Neural cell (in vitro differentiated cells): ENCODE measurements around the gene L2HGDH. TPM values are rescaled to one million over a fixed set of nuclear protein-coding genes. Genes with fewer than 3 reads are reported as not detected.

Source experiments
- H2AFZ ChIP-seq: fragments of 200-600, 300-800 bp; sonication (generic), shearing (Covaris generic); 2 replicates; pipeline ENCODE4 v1.6.0; 2014; ENCODE audit warnings: low read depth, mild to moderate bottlenecking, antibody characterized with exemption, low read length, moderate library complexity
- H3F3A ChIP-seq: fragments of 200-600 bp; shearing (Covaris generic); 2 replicates; pipeline ENCODE4 v1.6.1; 2016; ENCODE audit warnings: mild to moderate bottlenecking, moderate library complexity, mixed read lengths, antibody characterized with exemption, low read length; ENCODE audit not compliant: insufficient read depth, poor library complexity, severe bottlenecking
- H3K27ac ChIP-seq: fragments of 200-600, 300-800 bp; sonication (generic), shearing (Covaris generic); 2 replicates; pipeline ENCODE4 v1.5.1; 2014; ENCODE audit warnings: mild to moderate bottlenecking, low read length, moderate library complexity
- H3K27me3 ChIP-seq: fragments of 300-800, 200-600 bp; sonication (generic), shearing (Covaris generic); 2 replicates; pipeline ENCODE4 v1.6.0; 2014; ENCODE audit warnings: mild to moderate bottlenecking, low read depth, low read length, moderate library complexity; ENCODE audit not compliant: insufficient read depth
- H3K36me3 ChIP-seq: fragments of 300-800, 200-600 bp; sonication (generic), shearing (Covaris generic); 2 replicates; pipeline ENCODE4 v1.5.1; 2014; ENCODE audit warnings: mild to moderate bottlenecking, antibody characterized with exemption, low read length, moderate library complexity; ENCODE audit not compliant: insufficient read depth
- H3K4me2 ChIP-seq: fragments of 300-800, 200-600 bp; sonication (generic), shearing (Covaris generic); 2 replicates; pipeline ENCODE4 v1.6.0; 2014; ENCODE audit warnings: mild to moderate bottlenecking, low read length
- H3K4me3 ChIP-seq: fragments of 300-800, 200-600 bp; sonication (generic), shearing (Covaris generic); 2 replicates; pipeline ENCODE4 v1.5.1; 2014; ENCODE audit warnings: mild to moderate bottlenecking, low read length, moderate library complexity
- H3K79me2 ChIP-seq: fragments of 200-600 bp; shearing (Covaris generic); replicated peaks from 2 replicates; pipeline ENCODE4 v1.6.0; 2014; ENCODE audit warnings: mild to moderate bottlenecking, low read length, moderate library complexity; ENCODE audit not compliant: insufficient read depth
- H3K9ac ChIP-seq: fragments of 300-800, 200-600 bp; sonication (generic), shearing (Covaris generic); 2 replicates; pipeline ENCODE4 v1.6.1; 2016; ENCODE audit warnings: mild to moderate bottlenecking, low read length, mixed read lengths
- H3K9me2 ChIP-seq: fragments of 200-600 bp; shearing (Covaris generic); 2 replicates; pipeline ENCODE4 v1.6.1; 2016; ENCODE audit warnings: mild to moderate bottlenecking, low read length, mixed read lengths; ENCODE audit not compliant: insufficient read depth
- H3K9me3 ChIP-seq: fragments of 200-600, 300-800 bp; sonication (generic), shearing (Covaris generic); 2 replicates; pipeline ENCODE4 v1.6.1; 2016; ENCODE audit warnings: mild to moderate bottlenecking, mixed run types, low read length, moderate library complexity, mixed read lengths
- H4K20me1 ChIP-seq: fragments of 200-600 bp; shearing (Covaris generic); 2 replicates; pipeline ENCODE4 v1.6.1; 2016; ENCODE audit warnings: mild to moderate bottlenecking, mixed run types; ENCODE audit not compliant: insufficient read depth
- EP300 ChIP-seq: fragments of 450-650 bp; conservative IDR thresholded peaks from 2 replicates; pipeline ENCODE4 v1.6.1; 2014; ENCODE audit warnings: antibody characterized with exemption, mild to moderate bottlenecking, moderate library complexity; ENCODE audit not compliant: poor library complexity, severe bottlenecking
- EZH2 ChIP-seq: fragments of 200-600, 300-800 bp; shearing (Covaris generic), sonication (generic); IDR thresholded peaks from 2 replicates; pipeline ENCODE4 v1.6.1; 2014; ENCODE audit warnings: antibody characterized with exemption, low read length, borderline replicate concordance, mild to moderate bottlenecking; ENCODE audit not compliant: insufficient read depth, poor library complexity, severe bottlenecking
- MXI1 ChIP-seq: fragments of 450-650 bp; conservative IDR thresholded peaks from 2 replicates; pipeline ENCODE4 v1.6.1; 2014; ENCODE audit warnings: antibody characterized with exemption, mild to moderate bottlenecking; ENCODE audit not compliant: poor library complexity, severe bottlenecking
- POLR2AphosphoS5 ChIP-seq: IDR thresholded peaks from 2 replicates; pipeline ENCODE4 v1.6.1; 2012
- RAD21 ChIP-seq: fragments of 450-650 bp; conservative IDR thresholded peaks from 2 replicates; pipeline ENCODE4 v1.6.1; 2014; ENCODE audit warnings: antibody characterized with exemption, mild to moderate bottlenecking, moderate library complexity
- REST ChIP-seq: IDR thresholded peaks from 2 replicates; pipeline ENCODE4 v1.6.1; 2012; ENCODE audit warnings: borderline replicate concordance
- SMC3 ChIP-seq: fragments of 450-650 bp; conservative IDR thresholded peaks from 2 replicates; pipeline ENCODE4 v1.6.1; 2014; ENCODE audit warnings: antibody characterized with exemption, mild to moderate bottlenecking, moderate library complexity; ENCODE audit not compliant: poor library complexity
- TAF1 ChIP-seq: IDR thresholded peaks from 2 replicates; pipeline ENCODE4 v1.6.1; 2012; ENCODE audit warnings: low read depth
- polyA plus RNA-seq: library from polyadenylated mRNA; depleted of rRNA; stranded (reverse); fragments of >200 nt; gene quantifications from 2 replicates; pipeline ENCODE4 v1.2.3, GENCODE V29; 2014
- TF ChIP-seq, protein P1 (sequence below): fragments of 450-650 bp; IDR thresholded peaks from 2 replicates; pipeline ENCODE4 v1.5.1; 2014; ENCODE audit warnings: antibody characterized with exemption, mild to moderate bottlenecking, moderate library complexity; ENCODE audit not compliant: poor library complexity, severe bottlenecking

L2HGDH gene
- polyA plus RNA-seq, 1 donor from 2014 or later = 8.9 TPM

GRCh38 chr14:50260072-50260471 lies 52.0 kb downstream of the L2HGDH start:
- no peaks in the 10 kb centered on the region for H3K9me3 ChIP-seq
- no peaks in the 10 kb centered on the region for H4K20me1 ChIP-seq
- no peaks in the 10 kb centered on the region for H3K36me3 ChIP-seq
- TF ChIP-seq POLR2AphosphoS5 (no peak), EP300 (no peak), MXI1 (no peak), RAD21 (no peak), TAF1 (no peak), EZH2 (no peak), SMC3 (no peak), REST (no peak)
- TF ChIP-seq, protein P1, sequence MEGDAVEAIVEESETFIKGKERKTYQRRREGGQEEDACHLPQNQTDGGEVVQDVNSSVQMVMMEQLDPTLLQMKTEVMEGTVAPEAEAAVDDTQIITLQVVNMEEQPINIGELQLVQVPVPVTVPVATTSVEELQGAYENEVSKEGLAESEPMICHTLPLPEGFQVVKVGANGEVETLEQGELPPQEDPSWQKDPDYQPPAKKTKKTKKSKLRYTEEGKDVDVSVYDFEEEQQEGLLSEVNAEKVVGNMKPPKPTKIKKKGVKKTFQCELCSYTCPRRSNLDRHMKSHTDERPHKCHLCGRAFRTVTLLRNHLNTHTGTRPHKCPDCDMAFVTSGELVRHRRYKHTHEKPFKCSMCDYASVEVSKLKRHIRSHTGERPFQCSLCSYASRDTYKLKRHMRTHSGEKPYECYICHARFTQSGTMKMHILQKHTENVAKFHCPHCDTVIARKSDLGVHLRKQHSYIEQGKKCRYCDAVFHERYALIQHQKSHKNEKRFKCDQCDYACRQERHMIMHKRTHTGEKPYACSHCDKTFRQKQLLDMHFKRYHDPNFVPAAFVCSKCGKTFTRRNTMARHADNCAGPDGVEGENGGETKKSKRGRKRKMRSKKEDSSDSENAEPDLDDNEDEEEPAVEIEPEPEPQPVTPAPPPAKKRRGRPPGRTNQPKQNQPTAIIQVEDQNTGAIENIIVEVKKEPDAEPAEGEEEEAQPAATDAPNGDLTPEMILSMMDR = no peak
- H3K4me2 ChIP-seq = no peak overlapping the region
- H3K27me3 ChIP-seq = no peaks in the 10 kb centered on the region
- H2AFZ ChIP-seq = no peak overlapping the region
- H3K27ac ChIP-seq = no peak overlapping the region
- H3K79me2 ChIP-seq = no peaks in the 10 kb centered on the region
- no peaks in the 10 kb centered on the region for H3F3A ChIP-seq
- no peaks in the 10 kb centered on the region for H3K9me2 ChIP-seq
- no peak overlapping the region for H3K9ac ChIP-seq
- H3K4me3 ChIP-seq = no peak overlapping the region

- H3K27me3 ChIP-seq = no peaks in the 10 kb centered on the region
- H3K27ac ChIP-seq = no peak overlapping the region
- H3K36me3 ChIP-seq = no peaks in the 10 kb centered on the region
- no peaks in the 10 kb centered on the region for H3K79me2 ChIP-seq
- no peaks in the 10 kb centered on the region for H3K9me3 ChIP-seq
- H3K4me3 ChIP-seq = no peak overlapping the region
- no peak for TF ChIP-seq REST
- no peak for TF ChIP-seq SMC3
- no peak for TF ChIP-seq TAF1
- no peak for TF ChIP-seq EP300
- no peak for TF ChIP-seq MXI1
- no peak for TF ChIP-seq POLR2AphosphoS5
- H3K9ac ChIP-seq = no peak overlapping the region
- H3K4me2 ChIP-seq = no peak overlapping the region
- H3F3A ChIP-seq = no peaks in the 10 kb centered on the region
- H3K9me2 ChIP-seq = no peaks in the 10 kb centered on the region
- H2AFZ ChIP-seq = no peak overlapping the region
- no peaks in the 10 kb centered on the region for H4K20me1 ChIP-seq
Observed at GRCh38 chr14:50257732-50258131, 54.3 kb downstream of the L2HGDH start.
